Loucy (cell line): ENCODE results near the gene C7.

Source experiments
- H2AFZ ChIP-seq: fragments of 200-600 bp; sonication (generic); 2 replicates; pipeline ENCODE4 v1.6.0; 2016; ENCODE audit warnings: antibody characterized with exemption, mild to moderate bottlenecking, low read length, moderate library complexity
- H3F3A ChIP-seq: fragments of 200-600 bp; 2 replicates; pipeline ENCODE4 v1.6.0; 2016; ENCODE audit warnings: antibody characterized with exemption, low read depth, mild to moderate bottlenecking
- H3K27me3 ChIP-seq: fragments of 200-600 bp; sonication (generic); 2 replicates; pipeline ENCODE4 v1.6.1; 2014; ENCODE audit warnings: low read length, mild to moderate bottlenecking; ENCODE audit not compliant: insufficient read depth, poor library complexity, severe bottlenecking
- H3K36me3 ChIP-seq: fragments of 200-600 bp; sonication (generic); 2 replicates; pipeline ENCODE4 v1.6.1; 2016; ENCODE audit warnings: low read length; ENCODE audit not compliant: insufficient read depth
- H3K4me1 ChIP-seq: fragments of 200-600 bp; sonication (generic); 2 replicates; pipeline ENCODE4 v1.5.1; 2014; ENCODE audit warnings: low read length, mild to moderate bottlenecking; ENCODE audit not compliant: insufficient read depth, poor library complexity, severe bottlenecking
- H3K4me2 ChIP-seq: fragments of 200-600 bp; sonication (generic); 2 replicates; pipeline ENCODE4 v1.6.0; 2014; ENCODE audit warnings: antibody characterized with exemption, low read length, low read depth, mild to moderate bottlenecking; ENCODE audit not compliant: poor library complexity, severe bottlenecking
- H3K4me3 ChIP-seq: fragments of 200-600 bp; sonication (generic); 2 replicates; pipeline ENCODE4 v1.5.1; 2014; ENCODE audit warnings: low read length, mild to moderate bottlenecking, mixed read lengths; ENCODE audit not compliant: poor library complexity, severe bottlenecking
- H3K79me2 ChIP-seq: fragments of 200-600 bp; sonication (generic); 2 replicates; pipeline ENCODE4 v1.6.1; 2014; ENCODE audit warnings: low read length; ENCODE audit not compliant: insufficient read depth
- H3K9ac ChIP-seq: fragments of 200-600 bp; sonication (generic); 2 replicates; pipeline ENCODE4 v1.6.0; 2014; ENCODE audit warnings: mild to moderate bottlenecking, low read depth, low read length, moderate library complexity; ENCODE audit not compliant: poor library complexity, severe bottlenecking
- H3K9me2 ChIP-seq: fragments of 200-600 bp; sonication (generic); replicated peaks from 2 replicates; pipeline ENCODE4 v1.6.1; 2016; ENCODE audit warnings: low read depth, low read length, mixed read lengths
- H3K9me3 ChIP-seq: fragments of 200-600 bp; sonication (generic); 2 replicates; pipeline ENCODE4 v1.6.1; 2014; ENCODE audit warnings: mild to moderate bottlenecking, antibody characterized with exemption, low read length, low read depth; ENCODE audit not compliant: insufficient read depth
- H4K20me1 ChIP-seq: fragments of 200-600 bp; sonication (generic); 2 replicates; pipeline ENCODE4 v1.6.0; 2014; ENCODE audit warnings: antibody characterized with exemption, low read length, mild to moderate bottlenecking; ENCODE audit not compliant: insufficient read depth, poor library complexity, severe bottlenecking
- CTCF ChIP-seq: fragments of 200-600 bp; sonication (generic); conservative IDR thresholded peaks from 2 replicates; pipeline ENCODE4 v1.5.1; 2014; ENCODE audit warnings: mild to moderate bottlenecking, antibody characterized with exemption, low read length
- EZH2phosphoT487 ChIP-seq: fragments of 200-600 bp; IDR thresholded peaks from 2 replicates; pipeline ENCODE4 v1.6.1; 2018; ENCODE audit warnings: antibody characterized with exemption, mild to moderate bottlenecking, moderate library complexity, borderline replicate concordance

C7 gene

GRCh38 chr5:40937075-40937474 lies 27.8 kb downstream of the C7 start:
- H3K4me1 ChIP-seq, result no peaks in the 10 kb centered on the region

GRCh38 chr5:40939753-40940152 lies 30.5 kb downstream of the C7 start:
- Histone ChIP-seq H3K9ac (no peak overlapping the region), H3K79me2 (no peaks in the 10 kb centered on the region), H3K4me1 (no peaks in the 10 kb centered on the region), H3K4me3 (no peak overlapping the region), H4K20me1 (no peaks in the 10 kb centered on the region), H3K27me3 (no peaks in the 10 kb centered on the region), H3K9me3 (no peaks in the 10 kb centered on the region), H3K36me3 (no peaks in the 10 kb centered on the region), H3F3A (no peaks in the 10 kb centered on the region), H3K9me2 (no peaks in the 10 kb centered on the region; the same call in 1 of the 2 replicates), H2AFZ (no peak overlapping the region), H3K4me2 (no peak overlapping the region)
- no peak for TF ChIP-seq CTCF
- no peak for TF ChIP-seq EZH2phosphoT487

More at GRCh38 chr5:40937075-40937474, 27.8 kb downstream of the C7 start:
- no peaks in the 10 kb centered on the region for H3K79me2 ChIP-seq
- H3K9ac ChIP-seq, result no peak overlapping the region
- H3K9me3 ChIP-seq, result no peaks in the 10 kb centered on the region
- no peaks in the 10 kb centered on the region for H3F3A ChIP-seq
- no peaks in the 10 kb centered on the region; the same call in 1 of the 2 replicates for H3K9me2 ChIP-seq
- no peak overlapping the region for H3K4me2 ChIP-seq
- no peaks in the 10 kb centered on the region for H3K36me3 ChIP-seq
- no peaks in the 10 kb centered on the region for H3K27me3 ChIP-seq
- H4K20me1 ChIP-seq, result no peaks in the 10 kb centered on the region
- TF ChIP-seq EZH2phosphoT487 (no peak), CTCF (no peak)
- no peak overlapping the region for H3K4me3 ChIP-seq
- H2AFZ ChIP-seq, result no peak overlapping the region

- H3K9ac ChIP-seq, result no peak overlapping the region
- no peak for TF ChIP-seq EZH2phosphoT487
- TF ChIP-seq CTCF, result no peak
- H3K4me1 ChIP-seq, result no peaks in the 10 kb centered on the region
Measured at GRCh38 chr5:40945111-40945510, 35.8 kb downstream of the C7 start.

More at GRCh38 chr5:40945111-40945510, 35.8 kb downstream of the C7 start:
- H3K9me3 ChIP-seq, result no peaks in the 10 kb centered on the region
- H3K79me2 ChIP-seq, result no peaks in the 10 kb centered on the region
- H3K36me3 ChIP-seq, result no peaks in the 10 kb centered on the region
- H2AFZ ChIP-seq, result no peak overlapping the region
- H3K27me3 ChIP-seq, result peaks cover 6% of the 10 kb centered on the region
- H4K20me1 ChIP-seq, result no peaks in the 10 kb centered on the region
- no peak overlapping the region for H3K4me3 ChIP-seq
- H3F3A ChIP-seq, result no peaks in the 10 kb centered on the region
- H3K4me2 ChIP-seq, result no peak overlapping the region
- no peaks in the 10 kb centered on the region; the same call in 1 of the 2 replicates for H3K9me2 ChIP-seq
